D341Med (cell line): ENCODE measurements around the gene CARD14.
A peak's percentile ranks its signal among the peaks of the same experiment; 100 is the strongest.

Experiments
- DNase-seq: peaks from one replicate; pipeline ENCODE4 v3.0.0; 2012; ENCODE audit warnings: low spot score

CARD14 gene

DNA sequence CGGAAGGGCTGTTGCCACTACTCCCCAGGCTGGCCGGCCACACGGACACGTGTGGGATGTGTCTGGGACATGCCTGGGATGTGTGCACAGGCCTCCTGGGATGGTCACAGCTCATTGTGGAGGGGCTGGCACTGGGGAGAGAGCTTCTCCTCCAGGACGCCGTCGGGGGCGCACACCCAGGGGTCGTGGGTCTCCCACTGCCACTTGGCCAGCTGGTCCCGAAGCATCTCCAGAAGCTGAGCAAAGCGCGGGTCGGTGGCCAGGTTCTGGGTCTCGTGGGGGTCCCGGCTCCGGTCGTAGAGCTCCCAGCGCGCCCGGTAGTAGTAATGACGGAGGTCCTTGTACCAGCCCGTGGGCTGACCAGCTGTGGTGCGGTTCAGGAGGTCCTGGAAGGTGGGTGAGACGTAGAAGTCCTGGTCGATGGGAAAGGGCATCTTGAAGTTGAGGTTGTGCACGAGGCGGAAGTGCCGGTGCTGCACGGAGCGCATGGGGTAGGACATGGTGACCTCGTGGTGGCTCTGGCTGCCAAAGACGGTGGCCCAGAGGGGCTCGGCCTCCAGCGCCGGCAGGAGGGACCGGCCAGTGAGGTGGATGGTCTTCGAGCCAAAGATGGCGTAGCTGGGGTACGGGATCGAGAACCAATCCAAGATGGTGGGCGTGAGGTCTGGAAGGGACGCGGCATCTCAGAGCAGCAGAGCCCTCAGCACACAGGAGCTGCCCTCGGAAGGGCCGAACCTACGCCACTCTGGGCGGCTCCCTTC lies 40.7 kb downstream of the CARD14 start:
- DNase-seq = no peak

DNA sequence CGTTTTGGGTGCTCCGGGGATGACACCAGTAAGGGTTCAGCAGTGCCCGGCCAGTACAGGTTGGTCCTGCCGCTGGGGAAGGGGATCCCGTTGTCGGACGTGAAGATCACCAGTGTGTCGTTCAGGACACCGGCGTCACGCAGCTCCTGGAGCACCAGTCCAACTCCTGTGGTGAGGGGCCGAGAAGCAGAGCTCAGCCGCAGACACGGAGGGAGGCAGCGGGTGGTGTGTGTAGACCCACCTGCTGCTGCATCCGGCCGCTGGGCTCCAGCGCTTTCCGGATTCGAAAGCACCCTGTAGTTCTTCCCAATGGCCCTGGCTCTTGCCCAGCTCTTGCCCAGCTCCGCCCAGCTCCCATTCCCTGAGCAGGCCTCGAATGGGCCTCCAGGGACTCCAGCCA lies 42.3 kb downstream of the CARD14 start:
- no peak for DNase-seq

DNA sequence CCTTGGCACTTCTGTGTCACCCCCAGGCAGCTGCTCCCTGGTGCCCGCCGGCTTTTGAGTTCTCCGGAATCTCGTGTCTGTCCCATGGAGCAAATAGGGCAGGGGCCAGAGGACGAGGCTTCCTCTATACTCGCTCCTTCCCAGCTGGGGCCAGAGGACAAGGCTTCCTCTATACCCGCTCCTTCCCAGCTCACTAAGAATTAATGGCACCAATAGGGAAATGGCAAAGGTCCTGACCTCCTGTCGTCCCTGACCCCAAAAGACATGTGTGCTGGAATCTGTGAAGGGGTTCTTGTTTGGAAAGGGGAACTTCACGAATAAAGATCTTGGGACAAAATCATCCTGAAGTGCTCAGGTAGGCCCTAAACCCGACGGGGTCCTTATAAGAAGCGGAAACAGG lies 42.7 kb downstream of the CARD14 start:
- no peak for DNase-seq

- no peak for DNase-seq
These were observed 43.3 kb downstream of the CARD14 start for GRCh38 chr17:80212962-80213642.

DNA sequence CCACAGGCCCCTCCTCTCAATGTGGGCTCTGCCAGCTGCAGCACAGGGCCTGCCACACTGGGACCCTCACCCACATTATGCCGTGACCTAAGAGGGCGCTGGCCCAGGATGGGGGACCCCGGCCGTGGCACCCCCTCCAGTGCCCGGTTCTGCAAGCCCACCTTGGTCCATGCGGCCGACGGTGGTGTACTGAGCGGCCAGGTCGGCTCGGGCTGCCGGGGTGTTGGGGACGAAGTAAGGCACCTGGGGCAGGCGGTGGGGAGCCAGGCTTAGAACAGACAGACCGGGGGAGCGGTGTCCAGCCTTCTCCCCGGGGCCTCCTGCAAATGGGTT lies 43.8 kb downstream of the CARD14 start:
- no peak for DNase-seq

DNA sequence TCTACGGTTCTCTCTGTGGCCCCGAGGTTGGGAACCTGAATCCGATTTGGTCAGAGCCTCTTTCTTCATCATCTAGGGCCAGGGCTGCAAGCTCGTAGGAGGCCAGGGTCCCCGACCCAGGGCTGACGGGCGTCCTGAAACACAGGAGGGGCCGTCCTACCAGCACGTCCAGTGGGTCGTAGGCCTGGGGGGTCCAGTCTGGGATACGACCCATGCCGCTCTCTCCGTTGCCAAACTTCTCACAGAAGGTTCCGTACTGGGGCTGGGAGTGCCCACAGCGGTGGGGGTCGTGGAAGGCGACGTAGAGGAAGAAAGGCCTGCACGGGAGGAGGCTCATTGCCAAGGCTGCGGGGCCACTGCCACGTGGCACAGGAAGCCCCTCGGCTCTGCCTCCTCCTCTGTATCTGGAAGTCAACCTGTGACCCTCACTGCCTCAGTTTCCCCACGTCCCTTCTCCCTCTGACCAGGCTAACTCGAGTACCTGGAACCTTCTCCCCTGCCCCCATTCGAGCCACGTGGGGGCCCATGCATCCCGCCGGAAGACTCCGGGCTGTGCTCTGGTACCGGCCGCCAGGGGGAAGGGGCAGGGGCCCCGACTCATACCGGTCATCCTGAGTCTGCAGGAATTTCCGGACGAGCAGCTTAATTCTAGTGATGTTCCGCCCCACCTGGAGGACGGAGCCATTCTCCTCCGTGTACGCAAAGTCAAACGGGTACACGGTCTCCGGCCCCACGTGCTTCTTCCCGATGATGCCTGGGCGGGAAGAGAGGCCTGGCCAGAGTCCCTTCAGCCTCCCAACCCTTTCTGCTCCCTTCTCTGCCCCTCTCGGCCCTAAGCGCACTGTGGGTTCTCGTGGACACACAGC lies 44.4 kb downstream of the CARD14 start:
- DNase-seq = no peak

DNA sequence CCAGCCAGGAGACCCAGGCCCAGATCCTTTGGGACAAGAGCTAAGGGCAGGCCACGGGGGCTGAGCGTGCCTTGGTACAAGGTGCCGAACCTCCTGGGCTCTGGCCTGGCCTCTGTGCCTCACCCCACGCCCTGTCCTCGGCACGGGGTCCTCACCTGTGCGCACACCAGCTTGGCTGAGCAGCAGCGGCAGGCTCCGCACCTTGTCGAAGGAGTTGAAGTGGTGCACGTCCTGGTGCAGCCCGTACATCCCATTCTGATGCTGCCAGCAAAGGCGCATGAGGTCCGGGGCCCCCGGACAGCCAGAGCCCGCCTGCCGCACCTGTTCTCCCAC lies 45.0 kb downstream of the CARD14 start:
- DNase-seq = no peak

DNA sequence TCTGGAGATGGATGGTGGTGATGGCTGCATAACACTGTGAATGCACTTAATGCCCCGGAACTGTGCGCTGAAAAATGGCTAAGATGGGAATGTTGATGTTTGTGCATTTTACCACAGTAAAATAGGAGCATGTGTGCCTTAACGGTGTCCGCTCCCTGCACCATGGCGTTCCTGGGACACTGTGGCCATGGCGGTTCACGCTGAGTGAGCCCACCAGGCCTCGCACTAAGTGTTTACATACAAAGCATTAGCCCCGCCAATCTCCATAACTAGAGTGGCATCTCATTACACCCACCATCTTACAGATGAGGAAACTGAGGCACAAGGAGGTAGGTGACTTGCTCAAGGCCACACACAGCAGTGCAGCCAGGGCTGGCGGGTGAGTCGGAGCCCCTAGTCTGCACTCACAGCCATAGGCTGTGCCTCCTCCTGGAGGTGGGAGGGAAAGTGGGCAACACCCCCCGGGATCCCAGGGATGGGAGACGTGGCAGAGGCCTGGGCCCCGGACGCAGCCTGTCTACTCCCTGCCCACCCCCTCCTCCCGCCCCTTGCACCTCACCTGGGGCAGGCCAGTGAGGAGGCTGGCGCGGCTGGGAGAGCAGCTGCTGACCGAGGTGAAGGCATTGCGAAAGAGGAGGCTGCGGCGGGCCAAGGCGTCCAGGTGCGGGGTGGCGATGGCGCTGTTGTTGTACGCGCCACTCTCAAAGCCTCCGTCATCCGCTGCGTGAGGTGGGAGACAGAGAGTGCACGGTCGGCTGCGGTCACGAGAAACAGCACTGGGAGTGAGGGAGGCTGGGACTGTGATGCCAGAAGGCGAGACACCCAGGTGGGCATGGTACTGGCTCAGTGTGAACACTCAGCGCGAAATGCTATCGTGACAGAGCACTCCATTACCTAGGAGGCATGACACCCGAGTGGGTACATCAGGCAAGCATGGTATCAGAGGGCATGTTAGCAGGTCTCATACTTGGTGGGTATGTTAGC lies 46.9 kb downstream of the CARD14 start:
- no peak for DNase-seq

GRCh38 chr17:80217703-80218362 lies 48.0 kb downstream of the CARD14 start:
- no peak for DNase-seq

GRCh38 chr17:80218391-80218790 lies 48.6 kb downstream of the CARD14 start:
- DNase-seq = no peak

DNA sequence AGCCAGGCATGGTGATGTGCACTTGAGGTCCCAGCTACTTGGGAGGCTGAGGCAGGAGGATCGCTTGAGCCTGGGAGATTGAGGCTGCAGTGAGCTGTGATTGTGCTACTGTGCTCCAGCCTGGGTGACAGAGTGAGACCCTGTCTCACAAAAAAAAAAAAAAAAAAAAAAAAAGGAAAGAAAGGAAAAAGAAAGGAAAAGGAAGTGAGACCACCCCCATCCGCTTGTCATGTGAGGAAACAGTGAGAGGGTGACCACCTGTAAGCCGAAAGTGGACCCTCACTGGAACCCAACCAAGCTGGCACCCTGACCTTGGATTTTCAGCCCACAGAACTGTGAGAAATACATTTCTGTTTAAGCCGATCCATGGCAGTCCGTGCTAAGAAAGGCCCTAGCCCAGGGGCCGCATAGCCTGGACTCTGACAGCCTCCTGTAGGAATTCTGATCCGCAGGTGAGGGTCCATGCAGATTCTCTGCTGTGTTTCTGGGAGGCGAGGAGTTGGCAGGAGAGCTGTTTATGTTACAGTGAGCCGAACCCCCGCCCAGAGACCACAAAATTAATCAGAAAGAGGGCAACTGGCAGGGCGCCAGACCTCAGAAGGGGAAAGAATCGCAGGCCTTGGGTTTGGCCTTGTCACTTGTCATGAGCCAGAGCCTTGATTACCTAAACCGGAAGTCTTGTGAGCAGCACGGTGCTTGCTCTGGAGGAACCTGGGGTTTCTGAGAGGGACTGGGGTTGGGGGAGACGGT lies 49.4 kb downstream of the CARD14 start:
- no peak for DNase-seq

- DNase-seq = no peak
These were observed 49.9 kb downstream of the CARD14 start for GRCh38 chr17:80219763-80220053.

- DNase-seq = peak; percentile 99
These were observed 50.4 kb downstream of the CARD14 start, which contains the start of the genes SGSH and SLC26A11 for GRCh38 chr17:80220054-80220735. Gene SGSH (minus strand): TSS chr17:80220333. CDS start chr17:80220313, 20 bp downstream. Gene SLC26A11 (plus strand): TSS chr17:80220427. CDS start chr17:80221561, 1,134 bp downstream.

DNA sequence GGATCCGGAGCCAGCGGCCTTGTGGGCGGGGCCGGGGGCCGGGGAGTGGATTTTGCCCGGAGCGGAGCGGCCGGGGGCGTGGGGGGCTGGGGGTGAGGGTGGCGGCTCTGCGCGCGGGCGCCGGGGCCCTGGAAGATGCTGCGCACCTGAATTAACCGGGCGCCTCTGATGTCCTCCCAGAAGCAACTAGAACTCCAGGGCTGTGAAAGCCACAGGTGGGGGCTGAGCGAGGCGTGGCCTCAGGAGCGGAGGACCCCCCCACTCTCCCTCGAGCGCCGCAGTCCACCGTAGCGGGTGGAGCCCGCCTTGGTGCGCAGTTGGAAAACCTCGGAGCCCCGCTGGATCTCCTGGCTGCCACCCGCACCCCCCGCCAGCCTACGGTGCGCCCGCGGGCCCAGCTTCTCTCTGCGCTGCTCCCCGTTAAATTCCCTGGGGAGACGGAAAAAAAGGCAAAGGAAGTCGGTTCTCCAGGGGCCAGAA lies 50.9 kb downstream of the CARD14 start:
- peak; percentile 78 for DNase-seq

- DNase-seq = no peak
These were observed 51.7 kb downstream of the CARD14 start for GRCh38 chr17:80221351-80222105.

GRCh38 chr17:80222376-80223141 lies 52.7 kb downstream of the CARD14 start:
- no peak for DNase-seq

DNA sequence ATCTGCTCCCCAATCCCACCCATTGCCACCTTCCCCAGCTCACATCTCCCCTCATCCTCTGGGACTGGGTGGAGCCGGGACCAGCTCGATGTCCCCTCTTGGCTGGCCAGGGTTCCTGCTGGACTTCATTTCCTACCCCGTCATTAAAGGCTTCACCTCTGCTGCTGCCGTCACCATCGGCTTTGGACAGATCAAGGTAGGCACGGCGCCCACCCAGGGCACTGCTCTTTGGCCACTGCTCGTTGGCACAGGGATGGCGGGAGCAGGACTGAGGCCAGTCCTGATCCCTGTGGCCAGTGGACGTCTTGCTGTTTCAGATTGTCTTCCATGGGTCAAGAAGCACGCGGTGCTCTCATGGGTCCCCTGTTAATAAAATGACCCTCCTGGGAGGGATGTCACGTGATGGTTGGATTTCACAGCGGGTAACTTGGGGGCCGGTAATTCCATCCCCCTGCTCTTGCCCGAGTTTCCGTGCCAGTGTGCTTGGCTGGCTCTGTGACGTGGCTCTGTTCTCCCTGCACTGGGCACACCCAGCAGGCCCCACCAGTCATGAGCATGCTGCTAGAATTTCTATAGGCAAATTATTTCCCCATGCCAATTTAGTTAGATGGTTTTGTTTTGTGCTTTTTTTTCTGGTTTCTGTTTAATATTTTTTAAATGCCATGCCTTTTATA lies 53.4 kb downstream of the CARD14 start:
- DNase-seq = no peak
